Stimulated activated CD8-positive, alpha-beta memory T cell treated with anti-CD3 and anti-CD28 coated beads, Interleukin-15, amount 100 ng/mL, for 4 hours (primary cell): ENCODE results near the gene WDR59.
"Not testable (repeated sequence)": the region's sequence is repeated elsewhere in the genome, so short reads cannot be mapped to it uniquely, and the experiment has no call there.

ENCODE experiments used
- DNase-seq, 2 donors: peaks; one replicate each; pipeline ENCODE4 v3.0.0-alpha.2; 2020; ENCODE audit warnings: low read depth in 2 of 2

Gene WDR59

GRCh38 chr16:74852500-74852875 lies 132.4 kb downstream of the WDR59 start:
- DNase-seq = no peak

- no peak for DNase-seq
Measured at GRCh38 chr16:74850027-74850426, 134.9 kb downstream of the WDR59 start.

GRCh38 chr16:74847202-74847601 lies 137.7 kb downstream of the WDR59 start:
- no peak for DNase-seq

GRCh38 chr16:74846714-74847113 lies 138.2 kb downstream of the WDR59 start:
- no peak for DNase-seq

- no peak for DNase-seq
Measured at GRCh38 chr16:74844041-74844980, 140.6 kb downstream of the WDR59 start.

- not testable (repeated sequence) for DNase-seq
Measured at GRCh38 chr16:74843381-74844035, 141.4 kb downstream of the WDR59 start.

GRCh38 chr16:74842413-74842812 lies 142.5 kb downstream of the WDR59 start:
- DNase-seq = no peak

GRCh38 chr16:74841904-74842303 lies 143.0 kb downstream of the WDR59 start:
- DNase-seq = no peak

GRCh38 chr16:74841469-74841868 lies 143.5 kb downstream of the WDR59 start:
- DNase-seq = no peak

- DNase-seq = no peak
Measured at GRCh38 chr16:74837056-74837455, 147.9 kb downstream of the WDR59 start.

- DNase-seq = no peak
Measured at GRCh38 chr16:74836111-74836671, 148.7 kb downstream of the WDR59 start.

GRCh38 chr16:74832228-74832627 lies 152.7 kb downstream of the WDR59 start:
- DNase-seq = no peak

- no peak for DNase-seq
Measured at GRCh38 chr16:74831467-74831866, 153.5 kb downstream of the WDR59 start.

GRCh38 chr16:74830648-74831047 lies 154.3 kb downstream of the WDR59 start:
- no peak for DNase-seq

GRCh38 chr16:74829637-74830036 lies 155.3 kb downstream of the WDR59 start:
- DNase-seq = no peak

- no peak for DNase-seq
Measured at GRCh38 chr16:74825941-74826340, 159.0 kb downstream of the WDR59 start.

- no peak for DNase-seq
Measured at GRCh38 chr16:74825016-74825415, 159.9 kb downstream of the WDR59 start.
